DMS79 (cell line): ENCODE results near the gene MRGPRD.

Experiments used
- DNase-seq: peaks from one replicate; lab custom pipeline; 2025; lab: John Stamatoyannopoulos, UW

Gene MRGPRD

DNA sequence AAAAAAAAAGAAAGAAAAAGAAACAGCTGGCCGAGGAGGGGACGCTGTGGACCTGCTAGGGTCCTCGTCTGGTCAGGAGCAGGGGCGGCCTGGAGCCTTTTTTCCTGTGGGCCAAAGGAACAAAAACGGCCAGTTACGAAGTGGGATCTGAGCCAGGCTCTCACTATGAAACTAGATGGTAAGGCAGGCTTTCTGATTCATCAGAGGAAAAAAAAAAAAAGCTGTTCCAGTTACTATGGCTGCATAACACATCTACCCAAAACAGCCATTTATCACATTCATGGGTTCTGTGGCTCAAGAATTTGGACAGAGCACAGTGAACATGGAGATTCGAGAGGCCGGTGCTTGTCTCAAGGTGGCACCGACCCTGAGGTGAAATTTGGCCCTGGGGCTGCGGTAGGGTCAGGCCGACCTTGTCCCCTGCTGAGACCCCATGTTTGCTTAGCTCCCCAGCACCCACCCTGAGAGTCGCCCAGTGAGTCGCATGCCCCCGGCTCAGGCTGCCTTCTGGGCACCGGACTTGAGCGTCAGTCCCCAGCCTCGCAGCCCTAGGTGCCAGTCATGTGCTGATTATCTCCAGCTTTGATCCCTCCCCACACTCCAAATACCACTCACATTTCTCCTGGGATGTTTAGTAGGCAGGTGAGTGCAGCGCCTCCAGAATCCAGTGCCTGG lies 34.2 kb downstream of the MRGPRD start:
- no peak for DNase-seq

DNA sequence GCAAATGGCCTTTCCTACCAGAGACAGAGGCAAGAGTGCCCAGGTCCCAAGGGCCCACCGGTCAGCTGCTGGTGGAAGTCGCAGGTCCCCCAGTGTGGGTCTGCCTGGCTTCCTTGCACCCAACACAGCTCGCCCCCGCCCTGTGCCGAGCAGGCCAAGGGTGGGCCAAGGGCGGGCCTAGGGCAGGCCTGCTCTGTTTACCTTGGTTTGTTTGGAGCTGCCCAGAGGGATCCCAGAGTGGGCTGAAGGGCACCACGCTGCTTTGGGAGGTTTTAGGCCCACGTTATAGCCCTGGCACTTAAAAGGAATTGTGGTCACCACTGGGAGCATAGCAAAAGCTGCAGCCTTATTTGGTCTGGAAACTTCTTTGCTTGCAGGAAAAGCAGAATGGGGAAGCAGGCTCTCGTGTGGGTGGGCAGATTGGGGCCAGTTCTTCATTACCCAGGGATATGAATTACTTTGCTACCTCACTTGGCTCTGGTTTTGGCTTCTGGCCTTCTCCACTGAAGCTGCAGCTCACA lies 38.0 kb downstream of the MRGPRD start:
- no peak for DNase-seq

DNA sequence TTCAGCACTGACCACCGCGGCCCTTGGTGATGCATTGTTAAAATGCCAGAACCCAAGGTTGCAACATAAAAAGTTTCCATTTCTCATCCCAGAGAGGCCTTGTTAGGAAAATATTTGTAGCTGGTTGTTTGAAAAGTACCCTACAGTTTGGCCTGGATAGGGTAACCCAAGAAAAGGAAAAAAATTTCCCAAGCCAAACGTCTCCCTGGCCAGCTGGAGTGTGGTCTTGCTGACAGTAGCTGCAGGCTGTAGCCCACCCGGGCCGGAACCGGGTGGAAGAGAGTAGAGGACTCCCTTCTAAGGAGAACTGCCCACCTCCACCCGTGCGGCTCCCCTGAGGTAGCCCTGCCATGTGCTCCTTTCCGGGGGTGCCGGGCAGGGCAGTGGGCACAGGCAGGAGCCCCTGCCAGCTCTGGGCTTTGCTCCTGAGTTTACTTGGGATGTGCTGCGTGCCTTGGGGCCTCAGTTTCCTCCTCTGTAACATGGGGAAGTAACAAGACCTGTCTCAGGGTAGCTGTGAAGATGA lies 38.6 kb downstream of the MRGPRD start:
- no peak for DNase-seq

DNA sequence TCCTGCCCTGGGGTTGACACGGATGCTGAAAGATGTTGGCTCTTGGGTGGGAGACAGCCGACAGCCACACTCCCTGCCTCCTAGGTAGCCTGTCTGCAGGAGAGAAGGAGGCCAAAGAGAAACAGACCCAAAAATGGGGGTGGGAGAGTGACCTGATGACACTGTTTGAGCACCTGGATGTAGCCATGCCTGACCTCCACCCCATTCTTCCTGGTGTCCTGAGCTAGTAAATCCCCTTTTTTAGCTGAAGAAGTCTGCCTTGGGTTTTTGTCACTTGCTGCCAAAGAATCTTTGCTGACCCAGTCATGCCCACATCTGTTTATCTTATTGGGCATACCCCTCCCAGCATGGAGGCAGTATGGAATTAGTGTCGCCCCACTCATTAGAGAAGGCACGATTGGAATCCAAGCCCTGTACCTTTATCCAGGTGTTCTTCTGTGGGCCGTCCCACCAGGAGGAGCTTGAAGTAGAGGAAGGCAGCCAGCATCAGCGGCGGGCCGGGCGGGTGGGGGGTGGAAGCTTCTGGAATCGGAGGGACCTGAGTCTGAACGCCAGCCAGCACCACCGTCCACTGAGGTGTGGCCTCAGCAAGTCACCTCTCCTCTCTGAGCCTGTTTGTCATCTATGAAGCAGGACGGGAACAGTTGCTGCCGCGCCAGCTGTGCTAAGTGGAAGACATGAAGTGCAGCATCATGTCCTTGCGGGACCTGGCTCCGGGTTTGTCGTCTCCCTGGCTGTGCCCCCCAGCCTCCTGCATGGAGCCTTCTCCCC lies 39.3 kb downstream of the MRGPRD start:
- no peak for DNase-seq

DNA sequence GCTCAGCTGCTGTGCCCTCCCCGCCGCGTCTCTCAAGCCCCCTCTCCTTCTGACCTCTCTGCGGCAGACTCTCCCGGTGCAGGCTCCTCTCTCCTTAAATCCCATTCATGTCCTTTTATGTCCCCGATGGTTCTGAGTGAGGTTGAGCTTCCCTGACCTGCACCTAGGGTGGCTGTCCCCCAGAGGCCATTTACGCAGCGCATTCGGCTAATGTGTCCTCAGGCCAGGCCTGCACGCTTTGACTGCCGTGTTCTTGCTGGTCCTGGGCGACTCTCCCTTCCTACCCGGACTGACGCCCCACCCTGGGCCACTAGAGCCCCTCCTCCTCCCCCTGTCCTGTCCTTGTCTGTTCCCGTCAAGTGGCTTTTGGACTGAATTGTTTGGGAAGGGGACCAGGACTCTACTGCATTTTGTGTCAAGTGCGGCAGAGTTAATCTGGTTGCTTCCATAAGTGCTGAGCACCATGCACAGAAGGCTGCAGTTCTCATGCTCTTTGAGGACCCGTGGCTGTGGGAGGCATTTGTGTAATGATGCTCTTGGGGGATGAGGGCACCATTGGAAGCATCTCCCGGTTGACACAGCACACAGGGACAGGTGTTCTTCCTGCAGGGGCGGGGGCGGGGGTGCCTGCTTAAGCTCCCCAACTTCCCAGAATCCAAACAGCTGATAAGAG lies 40.0 kb downstream of the MRGPRD start:
- DNase-seq = no peak

DNA sequence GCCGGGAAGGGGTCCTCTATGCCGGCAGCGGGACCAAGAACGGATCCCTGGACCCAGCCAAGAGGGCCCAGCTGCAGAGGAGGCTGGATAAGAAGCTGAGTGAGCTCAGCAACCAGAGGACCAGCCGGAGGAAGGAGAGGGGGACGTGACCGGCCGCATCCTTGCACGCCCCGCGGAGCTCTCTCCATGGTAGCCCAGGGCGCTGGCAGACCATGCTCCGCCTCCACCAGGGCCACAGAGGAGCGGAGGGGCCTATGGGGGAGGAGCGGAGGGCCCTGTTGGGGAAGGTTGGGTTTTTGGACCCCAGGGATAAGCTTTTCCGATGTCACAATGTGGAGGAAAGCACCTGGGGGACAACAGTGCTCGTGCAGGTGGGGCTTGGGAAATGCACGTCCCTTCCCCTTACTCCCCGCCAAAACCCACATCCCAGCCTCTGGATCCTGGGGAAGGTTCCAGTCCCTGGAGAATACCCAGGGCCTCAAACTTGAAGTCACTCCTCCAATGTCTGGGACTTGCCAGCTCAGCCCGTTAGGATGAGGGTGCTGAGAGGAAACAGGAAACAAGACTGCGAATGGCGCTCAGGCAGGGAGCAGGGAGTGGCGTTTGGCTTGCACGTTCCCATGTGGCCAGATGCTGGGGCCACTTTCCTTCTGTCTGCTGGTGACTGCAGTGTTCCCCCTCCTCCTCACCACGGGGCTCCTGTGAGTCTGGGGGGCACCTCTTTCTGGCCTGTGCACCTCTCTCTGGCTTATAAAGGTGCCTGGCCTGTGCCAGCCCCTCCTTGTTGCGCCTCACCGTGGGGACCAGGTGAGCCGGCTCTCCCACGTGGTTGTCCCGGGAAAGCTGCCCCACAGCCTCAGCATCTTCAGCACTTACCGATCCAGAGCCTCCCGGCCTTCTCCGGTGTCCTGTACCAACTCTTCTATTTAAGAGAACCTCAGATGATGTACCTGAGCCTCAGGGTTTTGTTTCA lies 40.9 kb downstream of the MRGPRD start:
- DNase-seq = no peak

DNA sequence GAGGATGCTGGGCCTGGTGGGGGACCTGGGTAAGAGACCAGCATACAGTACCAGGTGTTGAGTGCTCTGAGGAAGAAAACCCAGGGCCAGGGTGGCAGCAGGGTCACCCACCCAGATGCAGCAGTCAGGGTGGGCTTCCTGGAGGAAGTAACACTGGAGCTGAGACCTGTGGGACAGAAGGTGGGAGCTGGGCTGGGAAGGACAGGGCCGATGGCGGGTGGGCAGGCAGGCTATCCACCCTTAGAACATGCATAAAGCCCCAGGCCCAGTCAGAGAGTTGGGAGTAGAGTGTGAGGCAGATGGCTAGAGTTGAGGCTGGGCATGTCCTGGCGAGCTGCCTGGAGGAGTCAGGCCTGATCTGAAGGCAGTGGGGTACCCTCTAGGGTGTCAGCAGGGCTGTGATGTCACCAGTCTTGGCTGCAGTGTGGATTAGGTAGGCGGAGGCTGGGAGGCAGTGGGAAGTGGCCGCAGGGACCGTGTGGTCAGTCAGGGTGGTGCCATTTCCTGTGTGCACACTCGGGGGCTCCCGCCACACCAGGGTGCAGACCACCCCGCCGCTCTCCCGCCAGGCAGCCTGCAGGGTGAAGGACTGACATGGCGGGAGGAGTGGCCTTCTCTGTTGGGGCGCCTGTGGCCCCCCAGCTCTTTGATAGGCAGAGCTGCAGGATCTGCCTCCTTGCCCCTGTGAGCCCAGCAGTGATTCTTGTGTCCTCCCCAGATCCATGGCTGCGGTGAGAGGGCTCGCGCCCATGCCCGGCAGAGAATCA lies 41.8 kb downstream of the MRGPRD start:
- no peak for DNase-seq

DNA sequence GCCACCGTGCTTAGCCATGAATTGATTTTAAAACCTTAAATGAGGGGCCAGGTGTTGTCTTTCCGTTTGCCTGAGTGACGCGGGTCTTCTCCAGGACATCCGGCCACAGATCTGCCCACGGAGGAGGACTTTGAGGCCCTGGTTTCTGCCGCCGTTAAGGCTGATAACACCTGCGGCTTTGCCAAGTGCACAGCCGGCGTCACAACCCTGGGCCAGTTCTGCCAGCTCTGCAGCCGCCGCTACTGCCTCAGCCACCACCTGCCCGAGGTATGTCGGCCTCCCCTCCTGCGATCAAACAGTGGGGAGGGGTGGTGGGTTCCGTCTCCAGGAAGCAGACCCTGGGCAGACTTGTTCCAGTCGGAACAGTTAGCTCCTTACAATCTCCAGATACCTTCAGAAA lies 42.7 kb downstream of the MRGPRD start:
- DNase-seq = no peak

DNA sequence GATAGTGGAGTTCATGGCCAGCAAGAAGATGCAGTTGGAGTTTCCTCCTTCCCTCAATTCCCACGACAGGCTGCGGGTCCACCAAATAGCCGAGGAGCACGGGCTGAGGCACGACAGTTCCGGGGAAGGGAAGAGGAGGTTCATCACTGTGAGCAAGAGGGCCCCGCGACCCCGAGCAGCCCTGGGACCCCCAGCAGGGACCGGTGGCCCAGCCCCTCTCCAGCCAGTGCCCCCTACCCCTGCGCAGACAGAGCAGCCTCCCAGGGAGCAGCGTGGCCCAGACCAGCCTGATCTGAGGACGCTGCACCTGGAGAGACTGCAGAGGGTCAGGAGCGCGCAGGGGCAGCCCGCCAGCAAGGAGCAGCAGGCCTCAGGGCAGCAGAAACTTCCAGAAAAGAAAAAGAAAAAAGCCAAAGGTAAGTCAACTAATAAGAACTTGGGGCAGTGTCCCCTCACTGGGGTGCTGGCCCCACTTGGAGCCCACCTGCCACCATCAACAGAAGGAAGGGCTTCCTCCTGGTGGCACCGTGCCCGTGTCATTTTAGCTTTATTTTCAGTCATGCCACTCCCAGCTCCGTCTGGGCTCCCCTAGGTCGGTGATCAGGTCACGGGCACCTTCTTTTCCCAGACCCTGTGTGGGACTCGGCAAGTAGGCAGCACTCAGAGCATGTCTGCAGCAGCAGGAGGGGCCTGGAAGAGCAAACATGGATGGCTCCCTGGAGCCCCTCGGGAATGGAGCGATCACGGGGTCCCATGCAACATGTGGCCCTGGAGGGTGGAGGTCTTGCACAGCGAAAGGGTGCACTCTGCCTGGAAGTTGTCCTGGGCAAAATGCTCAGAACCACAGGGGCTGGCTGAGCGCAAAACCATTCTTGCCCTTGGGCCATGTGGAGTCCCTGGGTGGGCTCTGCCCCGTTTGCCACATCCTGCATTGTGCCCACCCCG lies 43.8 kb downstream of the MRGPRD start:
- DNase-seq = no peak

DNA sequence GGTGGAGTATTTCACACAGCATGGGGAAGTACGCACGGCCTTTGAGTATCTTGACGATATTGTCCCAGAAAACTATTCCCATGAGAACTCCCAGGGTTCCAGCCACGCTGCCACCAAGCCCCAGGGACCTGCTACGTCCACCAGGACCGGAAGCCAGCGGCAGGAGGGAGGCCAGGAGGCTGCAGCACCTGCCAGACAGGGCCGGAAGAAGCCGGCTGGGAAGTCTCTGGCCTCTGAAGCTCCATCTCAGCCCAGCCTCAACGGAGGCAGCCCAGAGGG lies 44.5 kb downstream of the MRGPRD start:
- DNase-seq = no peak

DNA sequence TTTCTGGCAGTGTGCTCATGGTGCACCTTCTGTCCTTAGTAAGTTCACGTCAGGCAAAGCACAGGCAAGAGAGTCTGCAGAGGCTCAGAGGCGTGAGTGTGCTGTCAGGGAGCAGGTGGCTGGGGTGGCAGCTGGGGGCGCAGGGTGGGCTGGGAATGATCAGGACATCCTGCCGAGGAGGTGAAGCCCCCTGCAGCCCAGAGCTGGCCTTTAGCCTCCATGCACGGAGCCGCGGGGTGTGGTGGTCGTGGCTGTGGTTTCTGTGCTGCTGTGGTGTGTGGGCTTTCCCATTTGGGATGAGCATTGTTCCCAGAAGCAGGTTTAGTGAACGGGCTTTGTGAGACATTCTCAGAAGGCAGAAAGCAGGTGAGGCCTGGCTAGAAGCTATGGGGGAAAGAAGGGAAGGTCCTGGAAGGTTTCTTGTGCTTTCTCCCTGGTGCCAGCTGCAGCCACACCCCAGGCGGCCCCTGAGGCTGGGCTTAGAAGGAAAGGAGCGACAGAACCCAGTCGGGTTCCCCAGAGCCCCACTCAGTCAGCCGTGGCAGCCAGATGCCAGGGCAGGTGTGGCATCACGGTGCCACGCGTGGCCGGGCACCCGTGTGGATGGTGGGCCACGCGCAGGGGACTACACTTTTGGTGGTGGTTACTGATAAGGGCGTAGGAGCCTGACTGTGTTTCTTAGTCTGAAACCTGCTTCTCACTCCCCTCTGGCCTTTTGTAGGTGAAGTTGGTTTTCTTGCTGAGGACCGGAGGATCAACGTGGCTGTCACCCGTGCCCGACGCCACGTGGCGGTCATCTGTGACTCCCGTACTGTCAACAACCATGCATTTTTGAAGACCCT lies 45.0 kb downstream of the MRGPRD start:
- no peak for DNase-seq

DNA sequence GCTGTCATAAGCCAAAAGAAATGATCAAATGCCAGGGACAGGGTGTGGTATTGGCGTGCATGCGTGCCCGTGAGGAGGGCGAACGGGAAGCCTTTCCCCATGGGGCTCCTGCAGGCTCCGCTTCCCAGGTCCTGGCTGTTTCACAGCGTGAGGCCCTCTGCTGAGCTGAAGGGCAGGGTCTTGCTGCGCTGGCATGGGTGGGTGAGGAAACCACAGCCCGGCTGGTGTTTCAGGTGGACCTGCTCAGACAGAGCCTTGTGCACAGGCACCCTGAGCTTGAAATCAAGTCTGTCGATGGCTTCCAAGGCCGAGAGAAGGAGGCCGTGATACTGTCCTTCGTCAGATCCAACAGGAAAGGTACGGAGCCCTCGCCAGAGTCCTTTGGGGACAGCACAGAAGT lies 45.7 kb downstream of the MRGPRD start:
- no peak for DNase-seq

DNA sequence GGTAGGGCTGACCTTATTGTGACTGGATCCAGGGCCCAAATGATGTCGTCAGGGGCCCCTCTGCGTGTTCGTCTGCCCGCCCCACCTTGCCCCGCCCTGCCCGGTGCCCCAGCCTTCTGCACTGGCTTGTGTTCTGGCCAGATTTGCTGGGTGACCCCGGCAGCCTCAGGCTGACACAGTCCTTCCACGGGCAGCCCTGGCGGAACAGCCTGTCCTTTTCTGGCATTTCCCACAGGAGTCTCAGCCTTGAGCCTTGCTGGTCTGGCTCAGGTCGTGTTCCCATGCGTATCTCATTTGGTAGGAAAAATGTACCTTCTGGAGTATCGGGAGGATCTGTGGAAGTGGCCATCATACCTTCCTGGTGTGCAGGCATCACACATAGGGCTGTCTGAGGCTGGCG lies 46.1 kb downstream of the MRGPRD start:
- no peak for DNase-seq

DNA sequence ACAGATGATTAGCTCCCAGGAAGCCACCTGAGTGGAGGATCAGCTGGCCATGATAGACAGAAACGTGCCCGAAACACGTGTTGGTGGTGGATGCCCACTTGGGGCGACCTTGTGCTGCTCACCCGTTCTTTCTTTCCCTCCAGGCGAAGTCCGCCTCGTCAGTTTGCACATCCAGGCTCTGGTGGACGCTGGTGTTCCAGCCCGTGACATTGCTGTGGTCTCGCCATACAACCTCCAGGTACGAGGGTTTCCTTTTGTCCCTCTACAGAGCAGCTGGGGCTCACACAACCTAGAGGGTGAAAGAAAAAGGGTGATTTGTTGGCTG lies 46.5 kb downstream of the MRGPRD start:
- no peak for DNase-seq

DNA sequence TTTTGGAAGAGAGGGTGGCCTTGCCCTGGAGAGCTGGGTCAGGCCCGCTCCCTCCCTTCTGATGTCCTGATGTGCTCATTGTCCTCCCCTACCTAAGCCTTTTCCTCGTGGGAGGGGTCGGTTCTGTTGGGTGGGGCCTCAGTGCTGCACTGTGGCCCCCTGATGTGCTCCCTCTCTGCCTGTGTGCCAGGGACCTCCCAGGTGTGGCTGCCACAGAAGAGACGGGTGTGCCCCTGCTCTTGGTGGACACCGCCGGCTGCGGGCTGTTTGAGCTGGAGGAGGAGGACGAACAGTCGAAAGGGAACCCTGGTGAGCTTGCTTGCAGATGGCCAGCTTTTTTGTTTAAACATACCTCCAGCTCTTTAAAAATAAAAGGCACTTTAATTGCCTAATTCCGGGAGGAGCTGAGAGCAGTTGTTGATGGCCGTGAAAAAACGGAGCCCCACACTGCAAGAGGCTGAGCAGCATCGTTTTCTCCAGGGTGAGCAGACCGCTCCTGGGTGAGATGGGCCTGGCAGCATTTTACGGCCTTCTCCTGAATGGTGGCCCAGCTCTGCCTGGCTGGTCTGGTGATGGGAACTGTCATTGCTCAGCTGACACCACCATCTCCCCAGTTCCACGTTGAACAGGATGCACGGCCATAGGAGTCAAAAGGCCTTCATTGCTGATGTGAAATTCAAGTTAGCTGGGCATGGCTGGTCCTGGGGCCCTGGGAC lies 47.0 kb downstream of the MRGPRD start:
- DNase-seq = no peak

DNA sequence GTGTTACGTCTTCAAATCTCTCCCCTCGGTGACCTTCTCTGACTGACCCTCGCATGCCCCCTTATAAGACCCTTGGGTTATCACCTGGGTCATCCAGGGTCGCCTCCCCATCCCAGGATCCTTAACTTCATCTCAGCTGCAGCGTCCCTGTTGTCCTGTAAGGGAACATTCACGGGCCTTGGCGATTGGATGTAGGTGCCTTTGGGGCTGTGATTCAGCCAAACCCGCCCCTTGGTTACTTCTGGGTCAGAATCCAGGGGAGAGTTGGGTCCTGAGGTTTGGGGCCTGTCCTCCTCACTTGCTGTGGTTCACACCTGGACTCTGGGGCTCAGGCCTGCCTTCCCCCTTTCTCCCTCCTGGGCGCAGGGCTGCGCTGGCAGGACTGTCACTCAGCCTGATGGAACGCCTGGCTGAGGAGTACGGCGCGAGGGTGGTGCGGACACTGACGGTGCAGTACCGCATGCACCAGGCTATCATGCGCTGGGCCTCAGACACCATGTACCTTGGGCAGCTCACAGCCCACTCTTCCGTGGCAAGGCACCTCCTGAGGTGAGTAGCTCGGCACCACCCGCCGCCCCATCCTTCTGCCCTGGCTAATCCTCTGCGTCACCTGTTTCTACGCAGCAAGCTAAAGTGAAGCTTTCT lies 47.7 kb downstream of the MRGPRD start:
- DNase-seq = no peak

DNA sequence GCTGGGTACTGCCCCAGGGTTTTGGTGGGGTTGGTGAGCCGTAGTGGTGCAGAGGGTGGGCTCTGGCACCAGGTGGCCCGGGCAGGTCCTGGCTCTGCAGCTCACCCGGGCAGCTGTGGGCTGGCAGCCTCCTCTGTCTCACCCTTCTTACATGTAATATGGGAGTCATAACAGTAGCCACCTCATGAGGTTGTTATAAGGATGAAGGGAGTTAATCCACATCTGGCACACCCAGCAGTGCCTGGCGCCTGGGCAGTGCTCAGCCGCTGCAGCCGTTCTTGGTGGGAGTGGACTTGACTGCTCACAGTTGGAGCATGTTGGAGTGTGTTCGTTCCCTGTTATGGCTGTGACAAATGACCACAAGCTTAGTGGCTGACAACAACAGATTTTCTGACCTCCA lies 48.4 kb downstream of the MRGPRD start:
- DNase-seq = no peak

DNA sequence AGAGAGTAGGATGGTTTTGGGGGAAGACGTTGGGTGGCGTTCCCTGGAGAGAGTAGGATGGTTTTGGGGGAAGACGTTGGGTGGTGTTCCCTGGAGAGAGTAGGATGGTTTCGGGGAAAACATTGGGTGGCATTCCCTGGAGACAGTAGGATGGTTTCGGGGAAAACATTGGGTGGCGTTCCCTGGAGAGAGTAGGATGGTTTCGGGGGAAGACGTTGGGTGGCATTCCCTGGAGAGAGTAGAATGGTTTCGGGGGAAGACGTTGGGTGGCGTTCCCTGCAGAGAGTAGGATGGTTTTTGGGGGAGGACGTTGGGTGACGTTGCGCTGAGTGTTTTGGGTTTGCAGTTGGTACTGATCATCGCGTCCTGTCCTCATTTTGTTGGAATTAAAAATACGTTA lies 48.9 kb downstream of the MRGPRD start:
- no peak for DNase-seq
